Mammary epithelial cell (primary cell): ENCODE data around the gene GRHL3.

Experiments
- CTCF ChIP-seq, 2 donors: IDR thresholded peaks in 1 of 2; conservative IDR thresholded peaks in 1 of 2; 2 replicates each; pipeline ENCODE4 v1.5.1; 2011 to 2012; ENCODE audit warnings: inconsistent platforms in 2 of 2, low read length in 2 of 2, mild to moderate bottlenecking in 2 of 2, control low read depth in 1 of 2, low read depth in 1 of 2; ENCODE audit not compliant: insufficient read depth in 1 of 2; ENCODE audit errors: extremely low read depth in 1 of 2
- EZH2 ChIP-seq: IDR thresholded peaks from 2 replicates; pipeline ENCODE4 v1.6.1; 2012; ENCODE audit warnings: low read length, inconsistent platforms, borderline replicate concordance

- TF ChIP-seq CTCF (conservative IDR thresholded peaks at IDR 0.05 in 1 of 2, IDR thresholded peaks at IDR 0.05 in 1 of 2; ENCODE audit: extremely low read depth in 1 of 2, insufficient read depth in 1 of 2, low read depth in 1 of 2, low read length in 2 of 2) (no peak), EZH2 (no peak)
Observed at GRCh38 chr1:24337455-24337854, 18.3 kb downstream of the GRHL3 start.
